NK-92 (cell line): ENCODE measurements around the gene PAAF1.
"Not testable (repeated sequence)": the region's sequence is repeated elsewhere in the genome, so short reads cannot be mapped to it uniquely, and the experiment has no call there.

Source experiments
- DNase-seq: peaks from one replicate; lab custom pipeline; 2025; ENCODE audit not compliant: unreplicated experiment; lab: John Stamatoyannopoulos, UW

Gene PAAF1

DNA sequence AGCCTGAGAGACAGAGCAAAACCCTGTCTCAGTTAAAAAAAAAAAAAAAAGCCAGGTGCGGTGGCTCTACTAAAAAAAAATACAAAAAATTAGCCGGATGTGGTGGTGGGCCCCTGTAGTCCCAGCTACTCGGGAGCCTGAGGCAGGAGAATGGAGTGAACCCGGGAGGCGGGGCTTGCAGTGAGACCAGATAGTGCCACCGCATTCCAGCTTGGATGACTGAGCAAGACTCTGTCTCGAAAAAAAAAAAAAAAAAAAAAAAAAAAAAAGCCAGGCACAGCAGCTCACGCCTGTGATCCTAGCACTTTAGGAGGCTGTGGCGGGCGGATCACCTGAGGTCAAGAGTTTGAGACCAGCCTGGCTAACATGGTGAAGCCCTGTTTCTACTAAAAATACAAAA lies 3.6 kb downstream of the PAAF1 start:
- not testable (repeated sequence) for DNase-seq

DNA sequence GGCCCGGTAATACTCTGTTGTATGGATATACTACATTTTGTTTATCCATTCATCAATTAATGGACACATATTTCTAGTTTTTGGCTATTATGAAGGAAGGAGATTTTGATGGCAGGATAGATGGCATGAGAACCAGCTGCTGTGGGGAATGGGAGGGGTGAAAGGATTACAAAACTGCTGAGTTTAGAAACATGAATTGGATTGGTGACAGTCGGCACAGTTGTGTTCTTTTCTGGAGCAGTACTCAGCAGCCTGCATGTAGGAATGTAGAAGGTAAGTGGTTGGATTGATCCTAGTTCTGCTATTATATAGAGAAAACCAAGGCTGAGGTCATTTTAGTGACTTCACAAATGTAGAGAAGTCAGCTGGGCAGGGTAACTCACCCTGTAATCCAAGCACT lies 7.1 kb downstream of the PAAF1 start:
- no peak for DNase-seq

- DNase-seq = no peak
Measured at GRCh38 chr11:73888244-73888643, 11.4 kb downstream of the PAAF1 start.

DNA sequence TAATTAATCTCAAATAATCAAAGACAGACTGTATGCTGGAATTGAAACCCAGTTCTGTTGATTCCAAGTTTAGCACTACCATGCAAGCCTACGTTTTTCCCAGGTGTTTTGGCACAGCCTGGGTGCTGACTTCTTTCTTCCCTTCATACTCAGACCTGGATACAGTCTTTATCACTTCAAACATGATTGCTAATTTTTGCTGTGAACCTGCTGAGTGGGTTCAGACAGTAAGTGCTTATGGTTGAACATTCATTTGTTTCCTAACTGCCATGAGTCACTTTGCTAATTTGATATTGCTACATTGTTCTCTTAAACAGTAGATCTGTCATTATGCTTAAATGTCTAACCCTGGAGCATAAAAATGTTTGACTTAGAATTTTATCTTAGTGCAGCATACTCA lies 12.2 kb downstream of the PAAF1 start:
- DNase-seq = no peak

- DNase-seq = no peak
Measured at GRCh38 chr11:73889536-73889935, 12.7 kb downstream of the PAAF1 start.

- no peak for DNase-seq
Measured at GRCh38 chr11:73893041-73893440, 16.2 kb downstream of the PAAF1 start.

- no peak for DNase-seq
Measured at GRCh38 chr11:73894725-73895335, 18.0 kb downstream of the PAAF1 start.

DNA sequence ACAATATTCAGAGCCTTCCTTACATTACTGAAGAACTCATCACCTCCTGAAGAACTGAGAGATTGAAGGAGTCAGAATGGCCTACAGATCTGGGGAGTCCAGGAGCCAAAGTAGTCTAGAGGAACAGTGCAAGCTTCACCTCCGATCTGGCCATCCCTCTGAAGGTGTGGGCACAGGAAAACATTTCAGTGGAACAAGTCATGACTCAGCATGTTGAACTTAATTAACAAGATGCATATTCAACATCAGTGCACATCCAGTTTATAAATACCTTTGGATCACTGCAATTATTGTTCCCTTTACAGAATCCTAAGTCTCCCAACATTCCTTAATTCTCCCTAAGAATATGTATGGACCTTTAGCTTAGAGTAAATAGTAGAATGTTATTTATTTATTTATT lies 25.5 kb downstream of the PAAF1 start:
- DNase-seq = no peak

- DNase-seq = no peak
Measured at GRCh38 chr11:73907191-73907590, 30.4 kb downstream of the PAAF1 start.

DNA sequence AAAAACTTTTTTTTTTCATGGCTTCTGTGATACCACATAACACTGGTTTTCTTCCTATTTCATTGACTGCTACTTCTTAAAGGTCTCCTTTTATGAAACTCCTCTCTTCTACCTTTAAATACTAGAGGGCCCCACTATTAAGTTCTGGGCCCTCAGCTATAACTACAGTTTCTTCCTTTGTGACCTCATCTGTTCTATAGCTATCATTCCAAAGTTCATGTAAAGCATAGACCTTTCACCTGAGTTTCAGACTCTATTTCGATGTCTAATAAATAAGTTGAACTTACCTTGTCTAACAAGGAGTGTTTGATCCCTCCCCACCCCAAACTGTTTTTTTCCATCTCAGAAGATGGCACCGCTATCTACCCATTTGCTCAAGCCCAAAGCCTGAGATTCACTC lies 35.2 kb downstream of the PAAF1 start:
- DNase-seq = no peak

DNA sequence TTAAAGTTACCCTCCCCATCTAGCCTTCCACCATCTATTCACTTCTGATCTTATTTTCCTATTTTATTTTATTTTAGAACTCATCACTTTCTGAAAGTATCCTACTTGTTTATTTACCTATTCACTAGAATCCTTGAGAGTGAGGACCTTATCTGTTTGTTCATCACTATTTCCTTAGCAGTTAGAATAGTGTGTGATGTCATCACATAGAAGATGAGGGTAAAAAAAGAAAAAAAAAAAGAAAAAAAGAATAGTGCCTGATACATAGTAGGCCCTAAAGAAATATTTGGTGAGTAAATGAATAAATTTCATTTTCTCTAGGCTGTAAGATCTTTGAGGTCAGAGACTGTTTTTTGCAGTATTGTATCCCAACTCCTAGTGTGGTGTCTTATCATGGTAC lies 36.7 kb downstream of the PAAF1 start:
- DNase-seq = no peak

GRCh38 chr11:73914284-73914683 lies 37.5 kb downstream of the PAAF1 start:
- DNase-seq = no peak

DNA sequence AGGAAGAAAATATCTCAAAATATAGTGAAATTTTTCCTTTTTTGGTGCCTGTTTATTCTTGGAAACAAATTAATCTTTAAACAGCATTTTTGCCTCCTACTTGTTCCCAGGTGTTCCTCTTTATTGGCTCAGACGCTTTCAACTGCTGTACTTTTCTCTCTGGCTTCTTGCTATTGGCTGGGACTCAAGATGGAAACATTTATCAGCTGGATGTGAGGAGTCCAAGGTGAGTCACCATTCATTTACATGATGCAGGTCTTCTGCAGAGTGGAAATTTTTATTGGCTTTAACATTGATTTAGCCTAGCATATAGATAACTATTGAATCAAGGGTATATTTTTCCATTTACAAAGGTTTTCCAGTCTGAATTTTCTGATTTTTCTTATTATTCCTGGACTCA lies 39.6 kb downstream of the PAAF1 start:
- no peak for DNase-seq

GRCh38 chr11:73921180-73921579 lies 44.4 kb downstream of the PAAF1 start:
- DNase-seq = no peak

DNA sequence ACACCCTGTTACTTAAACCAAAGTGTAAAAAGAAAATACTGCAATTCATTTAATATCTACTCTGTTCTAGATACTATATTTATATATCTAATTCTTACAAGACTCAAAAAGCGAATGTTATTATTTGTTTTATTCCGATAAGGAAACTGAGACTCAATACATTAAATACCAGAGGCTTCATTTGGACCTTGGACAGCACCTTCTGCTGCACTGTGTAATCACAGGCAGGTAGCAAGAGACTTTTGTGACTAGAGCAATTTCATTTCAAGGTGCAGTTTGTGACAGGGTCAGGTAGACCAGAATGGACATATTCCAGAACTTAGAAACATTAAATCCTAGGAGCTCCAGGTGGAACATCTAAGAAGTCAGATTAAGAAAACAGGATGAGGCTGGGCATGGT lies 52.6 kb downstream of the PAAF1 start:
- no peak for DNase-seq

DNA sequence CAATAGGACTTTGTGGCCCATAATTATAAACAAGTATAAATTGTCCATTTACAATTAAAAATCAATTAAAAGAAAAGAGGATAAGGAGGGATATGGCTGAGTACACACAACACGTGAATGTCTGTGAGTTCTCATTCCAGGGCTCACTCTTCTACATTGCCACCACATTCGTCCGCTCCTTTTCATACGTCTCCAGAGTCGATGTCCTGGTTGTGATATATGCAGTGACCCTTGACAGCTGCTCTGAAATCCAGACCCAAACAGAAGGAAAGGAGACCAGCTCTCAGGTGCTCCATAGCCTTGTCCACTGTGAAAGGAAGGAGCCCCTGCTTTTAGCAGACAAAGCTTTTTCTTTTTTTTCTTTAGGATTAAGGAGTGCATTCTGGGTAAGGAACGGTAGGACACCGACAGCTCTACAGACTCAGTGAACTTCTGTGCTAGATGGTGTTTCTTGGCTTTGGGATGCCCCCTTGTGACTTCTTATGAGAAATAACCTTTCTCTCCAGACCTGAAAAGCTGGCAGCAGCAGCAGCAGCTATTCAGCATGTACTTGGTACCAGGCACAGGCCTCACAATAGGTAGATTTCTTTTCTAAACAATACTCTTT lies 54.3 kb downstream of the PAAF1 start:
- no peak for DNase-seq

- no peak for DNase-seq
Measured at GRCh38 chr11:73931951-73932350, 55.2 kb downstream of the PAAF1 start.

GRCh38 chr11:73932781-73933180 lies 56.0 kb downstream of the PAAF1 start:
- no peak for DNase-seq

DNA sequence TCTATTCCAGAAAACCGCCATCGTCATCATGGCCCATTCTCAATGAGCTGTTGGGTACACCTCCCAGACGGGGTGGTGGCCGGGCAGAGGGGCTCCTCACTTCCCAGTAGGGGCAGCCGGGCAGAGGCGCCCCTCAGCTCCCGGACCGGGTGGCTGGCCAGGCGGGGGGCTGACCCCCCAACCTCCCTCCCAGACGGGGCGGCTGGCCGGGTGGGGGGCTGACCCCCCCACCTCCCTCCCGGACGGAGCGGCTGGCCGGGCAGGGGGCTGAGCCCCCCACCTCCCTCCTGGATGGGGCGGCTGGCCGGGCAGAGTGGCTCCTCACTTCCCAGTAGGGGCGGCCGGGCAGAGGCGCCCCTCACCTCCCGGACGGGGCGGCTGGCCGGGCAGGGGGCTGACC lies 59.2 kb downstream of the PAAF1 start:
- not testable (repeated sequence) for DNase-seq

- DNase-seq = no peak
Measured at GRCh38 chr11:73939096-73939495, 62.3 kb downstream of the PAAF1 start.

- DNase-seq = no peak
Measured at GRCh38 chr11:73940801-73941570, 64.2 kb downstream of the PAAF1 start.

GRCh38 chr11:73942010-73942409 lies 65.2 kb downstream of the PAAF1 start:
- no peak for DNase-seq
